ENCODE results near the gene THBS2. TPM values are rescaled to one million over a fixed set of nuclear protein-coding genes. Genes with fewer than 3 reads are reported as not detected.

THBS2 gene
- total RNA-seq, 4 donors from 2014 or later, result 3.6 to 7.7 (median 4.8) TPM

DNA sequence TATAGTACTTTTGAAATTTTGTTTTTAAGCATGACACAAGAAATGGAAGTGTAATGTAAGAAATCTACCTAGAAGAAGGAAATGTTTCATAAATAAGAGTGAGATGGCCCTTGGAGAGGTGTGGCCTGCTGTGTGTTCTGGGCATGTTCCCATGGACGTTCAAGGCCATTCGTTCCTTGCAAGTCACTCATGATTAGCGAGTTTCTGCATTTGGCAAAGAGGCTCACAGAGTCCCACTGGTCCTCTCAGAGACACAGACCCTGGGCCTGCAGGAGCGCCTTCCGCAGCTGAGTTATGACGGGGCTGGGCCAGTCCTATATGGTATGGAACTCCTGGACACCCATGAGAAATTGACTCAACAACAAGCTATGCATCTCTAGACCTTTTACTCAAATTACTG is 7.2 kb downstream of the THBS2 start:
- ATAC-seq (no peak), DNase-seq (no peak)
- intact Hi-C loops (cut with DNase I; ENCODE audit: low total_unique reads), result no loop called here
- TF ChIP-seq, protein P1, sequence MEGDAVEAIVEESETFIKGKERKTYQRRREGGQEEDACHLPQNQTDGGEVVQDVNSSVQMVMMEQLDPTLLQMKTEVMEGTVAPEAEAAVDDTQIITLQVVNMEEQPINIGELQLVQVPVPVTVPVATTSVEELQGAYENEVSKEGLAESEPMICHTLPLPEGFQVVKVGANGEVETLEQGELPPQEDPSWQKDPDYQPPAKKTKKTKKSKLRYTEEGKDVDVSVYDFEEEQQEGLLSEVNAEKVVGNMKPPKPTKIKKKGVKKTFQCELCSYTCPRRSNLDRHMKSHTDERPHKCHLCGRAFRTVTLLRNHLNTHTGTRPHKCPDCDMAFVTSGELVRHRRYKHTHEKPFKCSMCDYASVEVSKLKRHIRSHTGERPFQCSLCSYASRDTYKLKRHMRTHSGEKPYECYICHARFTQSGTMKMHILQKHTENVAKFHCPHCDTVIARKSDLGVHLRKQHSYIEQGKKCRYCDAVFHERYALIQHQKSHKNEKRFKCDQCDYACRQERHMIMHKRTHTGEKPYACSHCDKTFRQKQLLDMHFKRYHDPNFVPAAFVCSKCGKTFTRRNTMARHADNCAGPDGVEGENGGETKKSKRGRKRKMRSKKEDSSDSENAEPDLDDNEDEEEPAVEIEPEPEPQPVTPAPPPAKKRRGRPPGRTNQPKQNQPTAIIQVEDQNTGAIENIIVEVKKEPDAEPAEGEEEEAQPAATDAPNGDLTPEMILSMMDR (IDR thresholded peaks at IDR 0.05 in 4 of 5, conservative IDR thresholded peaks at IDR 0.05 in 1 of 5), result no peak
- TF ChIP-seq POLR2A (IDR thresholded peaks at IDR 0.05), result no peak
- Histone ChIP-seq H3K27me3 (peaks cover 0 to 2% (median 0%) of the 10 kb centered on the region in 3 donors), H3K9me3 (no peaks in the 10 kb centered on the region), H3K4me1 (no peaks in the 10 kb centered on the region), H3K36me3 (no peaks in the 10 kb centered on the region), H3K4me3 (no peak overlapping the region), H3K27ac (no peak overlapping the region)
- in situ Hi-C loops (cut with MboI; ENCODE audit: low sequenced_read_pairs in 4 of 4), result no loop called here

GRCh38 chr6:169244684-169245383 is 8.8 kb downstream of the THBS2 start:
- H3K27ac ChIP-seq, result no peak overlapping the region
- H3K36me3 ChIP-seq, result no peaks in the 10 kb centered on the region
- intact Hi-C loops (cut with DNase I; ENCODE audit: low total_unique reads), result no loop called here

DNA sequence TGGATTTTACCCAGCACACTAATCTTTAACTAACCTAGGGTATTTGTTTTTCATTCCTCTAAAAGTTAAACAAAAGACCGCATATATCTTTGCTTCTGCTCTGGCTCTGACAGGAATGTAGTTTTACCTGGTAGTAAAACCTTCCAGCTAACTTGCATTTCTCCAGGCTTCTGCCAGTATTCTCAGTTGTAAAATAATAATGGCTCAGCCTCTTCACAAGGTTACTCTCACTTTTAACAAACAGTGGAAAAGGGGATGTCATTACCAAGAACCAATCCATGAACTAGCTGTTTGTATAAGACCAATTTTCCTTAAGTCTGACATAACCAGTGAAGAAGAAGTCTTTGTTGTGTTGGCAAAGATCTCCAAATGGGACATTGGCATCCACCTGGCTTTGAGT is 10.0 kb downstream of the THBS2 start:
- intact Hi-C loops (cut with DNase I; ENCODE audit: low total_unique reads) (no loop called here), in situ Hi-C loops (cut with MboI; ENCODE audit: low sequenced_read_pairs in 4 of 4) (no loop called here)
- no peaks in the 10 kb centered on the region for H3K4me1 ChIP-seq
- no peak for ATAC-seq
- TF ChIP-seq, protein P1 (IDR thresholded peaks at IDR 0.05 in 4 of 5, conservative IDR thresholded peaks at IDR 0.05 in 1 of 5), result no peak
- no peak for TF ChIP-seq POLR2A (IDR thresholded peaks at IDR 0.05)
- H3K4me3 ChIP-seq, result no peak overlapping the region
- H3K36me3 ChIP-seq, result no peaks in the 10 kb centered on the region
- H3K27ac ChIP-seq, result no peak overlapping the region
- no peak for DNase-seq
- no peaks in the 10 kb centered on the region for H3K9me3 ChIP-seq
- H3K27me3 ChIP-seq, result no peaks in the 10 kb centered on the region

More at GRCh38 chr6:169244684-169245383, 8.8 kb downstream of the THBS2 start:
- Histone ChIP-seq H3K27me3 (no peaks in the 10 kb centered on the region), H3K4me3 (no peak overlapping the region), H3K4me1 (no peaks in the 10 kb centered on the region), H3K9me3 (no peaks in the 10 kb centered on the region)
- no peak for DNase-seq
- no peak for TF ChIP-seq POLR2A (IDR thresholded peaks at IDR 0.05)
- TF ChIP-seq, protein P1 (IDR thresholded peaks at IDR 0.05 in 4 of 5, conservative IDR thresholded peaks at IDR 0.05 in 1 of 5), result no peak
- in situ Hi-C loops (cut with MboI; ENCODE audit: low sequenced_read_pairs in 4 of 4), result no loop called here
- ATAC-seq, result no peak

DNA sequence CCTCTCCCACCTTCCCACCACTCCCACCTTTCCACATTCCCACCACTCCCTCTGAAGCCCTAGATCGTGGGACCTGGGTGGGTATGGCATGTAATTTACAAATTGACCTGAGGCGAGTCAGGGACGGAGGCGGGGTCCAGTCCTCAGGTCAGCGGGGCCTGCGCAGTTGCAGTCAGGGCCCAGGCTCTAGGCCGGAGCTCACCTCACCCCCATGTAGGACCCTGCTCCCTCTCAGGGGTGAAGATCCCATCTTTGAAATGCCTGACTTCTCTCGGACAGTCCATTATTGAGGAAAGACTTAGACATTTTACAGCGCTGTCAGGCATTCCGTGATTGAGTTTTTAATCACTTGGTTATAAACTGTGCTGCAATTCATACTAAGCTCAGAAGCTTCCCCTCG is 10.5 kb downstream of the THBS2 start:
- H3K4me1 ChIP-seq, result no peaks in the 10 kb centered on the region
- TF ChIP-seq, protein P1 (IDR thresholded peaks at IDR 0.05 in 4 of 5, conservative IDR thresholded peaks at IDR 0.05 in 1 of 5), result no peak
- H3K27me3 ChIP-seq, result no peaks in the 10 kb centered on the region
- no peaks in the 10 kb centered on the region for H3K9me3 ChIP-seq
- in situ Hi-C loops (cut with MboI; ENCODE audit: low sequenced_read_pairs in 4 of 4), result no loop called here
- intact Hi-C loops (cut with DNase I; ENCODE audit: low total_unique reads), result no loop called here
- no peak overlapping the region for H3K27ac ChIP-seq
- no peak overlapping the region for H3K4me3 ChIP-seq
- ATAC-seq (no peak), DNase-seq (no peak)
- H3K36me3 ChIP-seq, result no peaks in the 10 kb centered on the region
